Measurements from ENCODE around the gene GRID1. TPM values are rescaled to one million over a fixed set of nuclear protein-coding genes. Genes with fewer than 3 reads are reported as not detected.

The GRID1 gene
- total and polyA plus RNA-seq, 10 of the 15 experiments (the other 5 are each of a cell fraction or from before 2014, with no cell fraction given) = 0.04 to 0.62 (median 0.08) TPM; not detected in 5

DNA sequence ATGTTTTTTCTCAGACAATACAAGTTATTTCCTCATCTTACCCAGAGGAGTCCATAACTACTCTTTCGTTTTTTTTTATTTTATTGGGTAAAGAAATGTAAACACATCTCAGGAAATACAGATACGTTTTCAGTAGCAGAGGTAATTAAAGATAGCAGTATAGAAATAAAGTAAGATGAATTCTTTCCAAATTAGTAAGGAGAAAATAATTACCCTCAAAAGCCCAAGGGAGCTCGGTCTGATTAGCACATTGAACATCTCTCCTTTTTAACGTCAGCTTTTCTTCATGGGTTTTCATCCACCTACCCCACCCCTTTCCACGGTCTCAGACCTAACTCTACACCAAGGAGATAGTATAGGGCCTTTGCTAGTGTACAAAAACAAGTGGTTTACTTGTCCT is 294.2 kb downstream of the GRID1 start:
- no peaks in the 10 kb centered on the region for H3K9me3 ChIP-seq (replicated peaks; ENCODE audit: control insufficient read depth, insufficient read depth, low read length)
- intact Hi-C loops (cut with micrococcal nuclease; ENCODE audit: unreplicated experiment) (no loop called here), in situ Hi-C loops (cut with MboI) (no loop called here)
- H3K27ac ChIP-seq (ENCODE audit: control insufficient read depth, insufficient read depth) = no peak overlapping the region
- H3K4me3 ChIP-seq = no peak overlapping the region
- ChIA-PET CTCF (interaction anchor here (1.3 kb wide), 1 partner anchor 76 kb away, joined by 3 read pairs; no protein-coding TSS in a partner anchor), SMC1A (ENCODE audit: uncharacterized antibody, unreplicated experiment) (no interaction called here), RAD21 (ENCODE audit: unreplicated experiment) (no interaction called here), POLR2A (no interaction called here)
- H3K36me3 ChIP-seq (ENCODE audit: control insufficient read depth in 2 of 2, insufficient read depth in 2 of 2, low read length in 1 of 2) = no peaks in the 10 kb centered on the region
- no peaks in the 10 kb centered on the region for H3K4me1 ChIP-seq (ENCODE audit: control insufficient read depth, insufficient read depth, low read length)
- H3K4me2 ChIP-seq (ENCODE audit: control insufficient read depth, insufficient read depth) = no peak overlapping the region
- no peak for TF ChIP-seq SUPT20H (IDR thresholded peaks at IDR 0.05; ENCODE audit: borderline replicate concordance, control insufficient read depth, low read depth, low read length)
- TF ChIP-seq STAT1 (conservative IDR thresholded peaks at IDR 0.05) = no peak
- ATAC-seq (no peak), FAIRE-seq (no peak), DNase-seq (ENCODE audit: low read depth, low spot score) (no peak)
- H2AFZ ChIP-seq (ENCODE audit: control insufficient read depth, low read depth, low read length) = no peak overlapping the region
- H3K9ac ChIP-seq (ENCODE audit: control insufficient read depth, insufficient read depth, low read length) = no peak overlapping the region
- no peaks in the 10 kb centered on the region for H4K20me1 ChIP-seq (ENCODE audit: control insufficient read depth, insufficient read depth)
- peaks cover 0 to 1% of the 10 kb centered on the region in 2 experiments; a peak in 2 of 4 replicates for H3K27me3 ChIP-seq (replicated peaks in 1 of 2; ENCODE audit: control insufficient read depth in 2 of 2, insufficient read depth in 2 of 2, low read length in 1 of 2)
- WGBS (ENCODE audit: insufficient coverage, insufficient replicate concordance, low lambda C conversion rate, missing lambda C conversion rate) = 26% methylated on average over 5 of the region's 5 CpGs
- H3K79me2 ChIP-seq (ENCODE audit: control insufficient read depth, insufficient read depth, low read length) = no peaks in the 10 kb centered on the region
- no TSS peak for BruUV-seq (replicated peaks)

DNA sequence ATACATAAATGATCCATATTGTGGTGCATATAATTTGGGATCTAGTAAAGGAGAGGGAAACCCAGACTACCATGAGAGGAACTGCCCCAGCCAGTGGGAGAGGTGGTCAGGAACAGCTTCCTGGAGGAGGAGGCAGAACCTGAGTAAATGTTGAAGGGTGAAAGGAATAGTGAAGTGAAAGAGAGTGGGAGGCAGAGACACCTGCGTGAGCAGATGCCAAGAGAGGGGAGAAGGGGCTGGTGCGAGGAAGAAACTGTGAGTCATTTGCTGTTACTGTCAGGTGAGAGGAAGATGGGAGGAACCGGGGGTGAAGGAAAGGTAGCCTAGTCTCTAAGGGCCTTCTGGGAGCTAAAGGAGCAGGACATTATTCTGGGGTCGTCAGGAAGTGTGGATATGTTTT is 294.8 kb downstream of the GRID1 start:
- ChIA-PET RAD21 (ENCODE audit: unreplicated experiment) (no interaction called here), SMC1A (ENCODE audit: uncharacterized antibody, unreplicated experiment) (no interaction called here), CTCF (interaction anchor here (1.3 kb wide), 1 partner anchor 75 kb away, joined by 3 read pairs; no protein-coding TSS in a partner anchor), POLR2A (no interaction called here)
- Histone ChIP-seq H3K9me3 (replicated peaks; ENCODE audit: control insufficient read depth, insufficient read depth, low read length) (no peaks in the 10 kb centered on the region), H3K27ac (ENCODE audit: control insufficient read depth, insufficient read depth) (no peak overlapping the region), H3K79me2 (ENCODE audit: control insufficient read depth, insufficient read depth, low read length) (no peaks in the 10 kb centered on the region), H3K9ac (ENCODE audit: control insufficient read depth, insufficient read depth, low read length) (no peak overlapping the region), H3K4me2 (ENCODE audit: control insufficient read depth, insufficient read depth) (no peak overlapping the region), H2AFZ (ENCODE audit: control insufficient read depth, low read depth, low read length) (no peak overlapping the region), H3K4me3 (no peak overlapping the region), H3K36me3 (ENCODE audit: control insufficient read depth in 2 of 2, insufficient read depth in 2 of 2, low read length in 1 of 2) (no peaks in the 10 kb centered on the region), H3K4me1 (ENCODE audit: control insufficient read depth, insufficient read depth, low read length) (no peaks in the 10 kb centered on the region), H4K20me1 (ENCODE audit: control insufficient read depth, insufficient read depth) (no peaks in the 10 kb centered on the region), H3K27me3 (replicated peaks in 1 of 2; ENCODE audit: control insufficient read depth in 2 of 2, insufficient read depth in 2 of 2, low read length in 1 of 2) (peaks cover 0 to 1% of the 10 kb centered on the region in 2 experiments; a peak in 2 of 4 replicates)
- no TSS peak for BruUV-seq (replicated peaks)
- in situ Hi-C loops (cut with MboI) (no loop called here), intact Hi-C loops (cut with micrococcal nuclease; ENCODE audit: unreplicated experiment) (no loop called here)
- DNase-seq (ENCODE audit: low read depth, low spot score) (no peak), ATAC-seq (no peak), FAIRE-seq (no peak)
- 2% methylated on average over 4 of the region's 4 CpGs for WGBS (ENCODE audit: insufficient coverage, insufficient replicate concordance, low lambda C conversion rate, missing lambda C conversion rate)
- TF ChIP-seq RELA (IDR thresholded peaks at IDR 0.05; ENCODE audit: borderline replicate concordance, partially characterized antibody) = no peak
- no peak for TF ChIP-seq BACH1 (IDR thresholded peaks at IDR 0.05; ENCODE audit: borderline replicate concordance)
- TF ChIP-seq CBX3 (IDR thresholded peaks at IDR 0.05; ENCODE audit: borderline replicate concordance, low read depth) = no peak
- no peak for TF ChIP-seq MEF2B (IDR thresholded peaks at IDR 0.05; ENCODE audit: partially characterized antibody, poor library complexity, severe bottlenecking)
- no peak for TF ChIP-seq IRF5 (IDR thresholded peaks at IDR 0.05; ENCODE audit: borderline replicate concordance)
- TF ChIP-seq, protein P1, sequence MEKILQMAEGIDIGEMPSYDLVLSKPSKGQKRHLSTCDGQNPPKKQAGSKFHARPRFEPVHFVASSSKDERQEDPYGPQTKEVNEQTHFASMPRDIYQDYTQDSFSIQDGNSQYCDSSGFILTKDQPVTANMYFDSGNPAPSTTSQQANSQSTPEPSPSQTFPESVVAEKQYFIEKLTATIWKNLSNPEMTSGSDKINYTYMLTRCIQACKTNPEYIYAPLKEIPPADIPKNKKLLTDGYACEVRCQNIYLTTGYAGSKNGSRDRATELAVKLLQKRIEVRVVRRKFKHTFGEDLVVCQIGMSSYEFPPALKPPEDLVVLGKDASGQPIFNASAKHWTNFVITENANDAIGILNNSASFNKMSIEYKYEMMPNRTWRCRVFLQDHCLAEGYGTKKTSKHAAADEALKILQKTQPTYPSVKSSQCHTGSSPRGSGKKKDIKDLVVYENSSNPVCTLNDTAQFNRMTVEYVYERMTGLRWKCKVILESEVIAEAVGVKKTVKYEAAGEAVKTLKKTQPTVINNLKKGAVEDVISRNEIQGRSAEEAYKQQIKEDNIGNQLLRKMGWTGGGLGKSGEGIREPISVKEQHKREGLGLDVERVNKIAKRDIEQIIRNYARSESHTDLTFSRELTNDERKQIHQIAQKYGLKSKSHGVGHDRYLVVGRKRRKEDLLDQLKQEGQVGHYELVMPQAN (conservative IDR thresholded peaks at IDR 0.05) = no peak
- no peak; a peak in 1 of 4 replicates for TF ChIP-seq IKZF2 (IDR thresholded peaks at IDR 0.05)
- TF ChIP-seq SIX5 (IDR thresholded peaks at IDR 0.05; ENCODE audit: low read depth, low read length, severe bottlenecking) = no peak
- TF ChIP-seq MEF2A (IDR thresholded peaks at IDR 0.05; ENCODE audit: insufficient read depth, low read depth, low read length) = no peak
- TF ChIP-seq, protein P2, sequence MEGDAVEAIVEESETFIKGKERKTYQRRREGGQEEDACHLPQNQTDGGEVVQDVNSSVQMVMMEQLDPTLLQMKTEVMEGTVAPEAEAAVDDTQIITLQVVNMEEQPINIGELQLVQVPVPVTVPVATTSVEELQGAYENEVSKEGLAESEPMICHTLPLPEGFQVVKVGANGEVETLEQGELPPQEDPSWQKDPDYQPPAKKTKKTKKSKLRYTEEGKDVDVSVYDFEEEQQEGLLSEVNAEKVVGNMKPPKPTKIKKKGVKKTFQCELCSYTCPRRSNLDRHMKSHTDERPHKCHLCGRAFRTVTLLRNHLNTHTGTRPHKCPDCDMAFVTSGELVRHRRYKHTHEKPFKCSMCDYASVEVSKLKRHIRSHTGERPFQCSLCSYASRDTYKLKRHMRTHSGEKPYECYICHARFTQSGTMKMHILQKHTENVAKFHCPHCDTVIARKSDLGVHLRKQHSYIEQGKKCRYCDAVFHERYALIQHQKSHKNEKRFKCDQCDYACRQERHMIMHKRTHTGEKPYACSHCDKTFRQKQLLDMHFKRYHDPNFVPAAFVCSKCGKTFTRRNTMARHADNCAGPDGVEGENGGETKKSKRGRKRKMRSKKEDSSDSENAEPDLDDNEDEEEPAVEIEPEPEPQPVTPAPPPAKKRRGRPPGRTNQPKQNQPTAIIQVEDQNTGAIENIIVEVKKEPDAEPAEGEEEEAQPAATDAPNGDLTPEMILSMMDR (IDR thresholded peaks at IDR 0.05 in 2 of 3, conservative IDR thresholded peaks at IDR 0.05 in 1 of 3; ENCODE audit: control insufficient read depth in 2 of 3, extremely low read depth in 1 of 3, insufficient read depth in 1 of 3, low read depth in 3 of 3, low read length in 3 of 3) = no peak
- TF ChIP-seq SP1 (IDR thresholded peaks at IDR 0.05; ENCODE audit: low read depth, low read length) = no peak
